Fibroblast of pulmonary artery (primary cell): ENCODE data around the gene NPIPB8.
"Not testable (repeated sequence)": the region's sequence is repeated elsewhere in the genome, so short reads cannot be mapped to it uniquely, and the experiment has no call there.

Experiments used
- DNase-seq: peaks from one replicate; pipeline ENCODE4 v3.0.0-alpha.2; 2010; ENCODE audit warnings: low read depth
- H3K4me3 ChIP-seq: replicated peaks from 2 replicates; pipeline ENCODE4 v1.5.1; 2011; ENCODE audit warnings: low read depth, mild to moderate bottlenecking, control low read depth, low read length, moderate library complexity

Gene NPIPB8

GRCh38 chr16:28693257-28693950 is 55.5 kb downstream of the NPIPB8 start:
- H3K4me3 ChIP-seq, DNase-seq: not testable (repeated sequence)

- not testable (repeated sequence) for H3K4me3 ChIP-seq, DNase-seq
Measured at GRCh38 chr16:28699792-28700191, 61.9 kb downstream of the NPIPB8 start.

- not testable (repeated sequence) for DNase-seq, H3K4me3 ChIP-seq
Measured at GRCh38 chr16:28700349-28700748, 62.5 kb downstream of the NPIPB8 start.

DNA sequence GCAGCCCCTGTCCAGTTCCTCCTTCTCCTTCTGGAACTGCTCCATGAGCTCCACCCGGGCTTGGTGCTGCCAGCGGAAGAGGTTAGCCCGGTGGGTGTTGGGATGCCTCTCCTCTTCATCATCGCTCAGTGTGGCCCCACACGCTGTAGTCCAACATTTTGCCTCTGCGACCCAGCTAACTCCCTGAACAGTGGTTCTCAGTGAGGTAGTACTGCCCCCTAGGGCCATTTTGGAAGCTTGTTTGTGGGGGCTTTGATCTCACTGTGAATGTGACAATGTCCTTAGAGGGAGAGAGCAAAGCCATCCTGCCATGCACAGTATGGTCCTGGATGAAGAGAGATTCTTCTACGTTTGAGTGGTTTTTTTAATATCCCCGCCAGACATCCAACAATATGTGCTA is 63.5 kb downstream of the NPIPB8 start:
- not testable (repeated sequence) for H3K4me3 ChIP-seq, DNase-seq

DNA sequence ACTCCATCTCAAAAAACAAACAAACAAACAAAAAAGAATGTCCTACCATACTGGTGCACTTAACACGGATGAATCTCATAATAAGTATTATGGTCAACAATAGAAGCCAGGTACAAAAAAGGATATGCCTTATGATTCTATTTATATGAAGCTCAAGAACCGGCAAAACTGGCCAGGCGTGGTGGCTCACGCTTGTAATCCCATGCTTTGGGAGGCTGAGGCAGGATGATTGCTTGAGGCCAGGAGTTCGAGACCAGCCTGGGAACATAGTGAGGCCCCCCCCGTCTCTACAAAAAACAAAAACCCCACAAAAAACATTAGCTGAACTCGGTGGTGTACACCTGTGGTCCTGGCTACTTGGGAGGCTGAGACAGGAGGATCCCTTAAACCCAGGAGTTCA is 66.4 kb downstream of the NPIPB8 start:
- not testable (repeated sequence) for DNase-seq, H3K4me3 ChIP-seq
